Endothelial cell of umbilical vein (primary cell): ENCODE measurements around the gene SLC5A3.

Experiments used
- EZH2 ChIP-seq: IDR thresholded peaks from 2 replicates; pipeline ENCODE4 v1.6.1; 2012; ENCODE audit warnings: borderline replicate concordance, low read depth, mild to moderate bottlenecking, moderate library complexity, low read length, inconsistent platforms; ENCODE audit not compliant: severe bottlenecking
- FOS ChIP-seq: IDR thresholded peaks from 2 replicates; pipeline ENCODE4 v1.6.1; 2011; ENCODE audit warnings: mild to moderate bottlenecking, low read length, moderate library complexity, borderline replicate concordance; ENCODE audit not compliant: insufficient read depth
- GATA2 ChIP-seq: IDR thresholded peaks from 2 replicates; pipeline ENCODE4 v1.7.0; 2011; ENCODE audit warnings: low read depth, mild to moderate bottlenecking, moderate library complexity, mixed read lengths, low read length; ENCODE audit not compliant: insufficient read length, insufficient read depth
- MAX ChIP-seq: IDR thresholded peaks from 2 replicates; pipeline ENCODE4 v1.6.1; 2011; ENCODE audit not compliant: insufficient read depth, insufficient read length
- MYC ChIP-seq: IDR thresholded peaks from one replicate; pipeline ENCODE4 v1.6.1; 2011; ENCODE audit warnings: mild to moderate bottlenecking, low read depth, low read length
- POLR2A ChIP-seq: IDR thresholded peaks from 2 replicates; pipeline ENCODE4 v1.6.1; 2012; ENCODE audit warnings: low read depth, mild to moderate bottlenecking, control low read depth, low read length
- POLR2AphosphoS5 ChIP-seq: IDR thresholded peaks from 2 replicates; pipeline ENCODE4 v1.6.1; 2012; ENCODE audit warnings: low read depth, mild to moderate bottlenecking, control low read depth, low read length, moderate library complexity; ENCODE audit not compliant: insufficient read depth
- TF ChIP-seq, protein P1 (sequence below), 2 donors: IDR thresholded peaks; 1 replicate in 1 of 2; 2 replicates in 1 of 2; pipeline ENCODE4 v1.5.1; 2011; ENCODE audit warnings: low read length in 2 of 2, mild to moderate bottlenecking in 2 of 2, moderate library complexity in 2 of 2, control low read depth in 1 of 2, inconsistent platforms in 1 of 2, low read depth in 1 of 2; ENCODE audit not compliant: insufficient read depth in 1 of 2; ENCODE audit errors: extremely low read depth in 1 of 2

DNA sequence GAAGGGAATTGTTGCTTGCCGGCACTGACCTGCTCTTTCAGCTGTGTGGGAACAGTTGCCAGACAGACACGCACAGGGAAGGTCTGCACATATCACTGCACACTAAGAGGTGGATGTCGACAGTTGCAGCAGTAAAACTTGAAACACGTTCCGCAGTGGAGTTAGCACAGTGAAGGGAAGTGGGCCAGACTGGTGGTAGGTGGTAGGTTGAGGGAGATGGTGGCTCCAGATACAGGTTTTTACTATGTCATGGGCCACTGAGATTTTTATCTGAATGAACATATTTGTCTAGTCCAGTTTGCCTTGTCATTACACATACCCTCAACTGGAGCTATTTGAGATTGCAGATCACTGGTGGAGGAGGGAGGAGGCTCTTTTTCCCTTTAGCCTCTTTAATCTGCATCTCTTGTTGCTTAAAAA, 13.5 kb downstream of the SLC5A3 start:
- TF ChIP-seq POLR2AphosphoS5 (no peak), POLR2A (no peak), GATA2 (no peak), MYC (no peak), EZH2 (no peak), MAX (no peak), FOS (no peak)
- TF ChIP-seq, protein P1, sequence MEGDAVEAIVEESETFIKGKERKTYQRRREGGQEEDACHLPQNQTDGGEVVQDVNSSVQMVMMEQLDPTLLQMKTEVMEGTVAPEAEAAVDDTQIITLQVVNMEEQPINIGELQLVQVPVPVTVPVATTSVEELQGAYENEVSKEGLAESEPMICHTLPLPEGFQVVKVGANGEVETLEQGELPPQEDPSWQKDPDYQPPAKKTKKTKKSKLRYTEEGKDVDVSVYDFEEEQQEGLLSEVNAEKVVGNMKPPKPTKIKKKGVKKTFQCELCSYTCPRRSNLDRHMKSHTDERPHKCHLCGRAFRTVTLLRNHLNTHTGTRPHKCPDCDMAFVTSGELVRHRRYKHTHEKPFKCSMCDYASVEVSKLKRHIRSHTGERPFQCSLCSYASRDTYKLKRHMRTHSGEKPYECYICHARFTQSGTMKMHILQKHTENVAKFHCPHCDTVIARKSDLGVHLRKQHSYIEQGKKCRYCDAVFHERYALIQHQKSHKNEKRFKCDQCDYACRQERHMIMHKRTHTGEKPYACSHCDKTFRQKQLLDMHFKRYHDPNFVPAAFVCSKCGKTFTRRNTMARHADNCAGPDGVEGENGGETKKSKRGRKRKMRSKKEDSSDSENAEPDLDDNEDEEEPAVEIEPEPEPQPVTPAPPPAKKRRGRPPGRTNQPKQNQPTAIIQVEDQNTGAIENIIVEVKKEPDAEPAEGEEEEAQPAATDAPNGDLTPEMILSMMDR (IDR thresholded peaks at IDR 0.05; ENCODE audit: extremely low read depth in 1 of 2, insufficient read depth in 1 of 2, low read depth in 1 of 2, low read length in 2 of 2), result no peak
